OCI-LY7 (cell line): Measurements from ENCODE around the gene USP37.

Experiments
- CTCF ChIP-seq: fragments of 200-600 bp; sonication (generic); conservative IDR thresholded peaks from 2 replicates; pipeline ENCODE4 v1.5.1; 2014; ENCODE audit warnings: mild to moderate bottlenecking, antibody characterized with exemption, low read length, moderate library complexity, mixed read lengths
- EZH2phosphoT487 ChIP-seq: fragments of 200-600 bp; sonication (generic); IDR thresholded peaks from 2 replicates; pipeline ENCODE4 v1.6.1; 2018; ENCODE audit warnings: low read depth, borderline replicate concordance, mild to moderate bottlenecking, mixed run types, antibody characterized with exemption, low read length, moderate library complexity, mixed read lengths

- TF ChIP-seq CTCF (no peak), EZH2phosphoT487 (no peak)
Measured at GRCh38 chr2:218446547-218446946, 121.6 kb downstream of the USP37 start.
